ENCODE results near the gene GHRH.

Gene GHRH

DNA sequence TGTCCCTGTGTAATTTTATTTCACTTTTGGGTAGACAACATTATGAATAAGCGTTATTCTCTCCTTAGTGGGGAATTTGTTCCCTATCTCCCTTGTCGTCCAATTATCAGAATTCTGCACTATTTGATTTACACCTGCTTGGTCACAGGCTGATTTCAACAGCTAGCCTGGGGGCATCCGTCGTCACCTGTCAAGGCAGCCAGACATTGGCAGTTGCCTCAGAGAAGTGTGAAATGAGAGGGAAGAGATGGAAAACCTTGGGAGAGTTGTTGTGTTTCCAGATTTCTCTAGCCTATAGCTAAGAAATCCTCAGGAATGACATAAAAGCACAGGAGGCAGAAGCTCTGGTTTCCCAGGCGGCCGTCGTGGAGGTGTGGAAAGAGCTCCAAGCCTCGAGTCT, 891 bp upstream of the GHRH start:
- DNase-seq (ENCODE audit: low spot score): no peak

DNA sequence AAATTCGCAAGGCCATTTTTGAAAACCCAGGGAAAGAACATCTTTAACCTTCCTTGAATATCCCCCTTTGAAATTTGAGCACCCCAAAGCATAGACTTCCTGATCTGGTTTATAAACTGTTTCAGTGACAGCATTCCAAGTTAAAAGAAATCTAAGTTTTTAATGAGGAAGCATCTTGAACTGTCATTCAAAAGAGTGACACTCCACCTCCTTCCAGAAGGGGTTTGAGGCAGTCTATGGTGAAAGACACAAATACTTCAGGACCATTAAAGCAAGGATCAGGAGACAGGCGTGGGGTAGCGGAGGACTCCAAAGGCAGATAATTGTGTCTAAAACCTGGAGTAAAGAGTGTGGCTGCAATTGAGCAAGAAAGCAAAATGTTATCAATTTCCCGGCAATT, 691 bp downstream of the GHRH start:
- DNase-seq (ENCODE audit: low spot score): no peak

DNA sequence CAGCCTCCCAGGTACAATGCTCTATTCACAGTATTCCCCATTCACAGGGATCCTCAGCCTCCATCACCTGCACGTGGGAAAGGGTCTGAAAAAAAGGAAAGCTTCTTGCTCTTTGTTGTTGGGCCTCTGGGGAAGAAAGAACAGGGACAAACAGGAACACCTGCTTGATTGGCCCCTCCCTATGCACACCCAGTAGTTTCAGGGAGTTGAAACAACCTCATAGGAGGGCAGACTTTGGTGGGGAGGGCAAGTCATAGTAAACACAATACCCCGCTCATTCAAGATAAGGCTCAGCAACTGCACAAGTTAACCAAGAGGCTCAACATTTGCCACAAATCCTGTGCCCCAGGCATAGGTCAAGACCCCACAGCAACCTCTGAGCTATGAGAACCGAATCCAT, 1.7 kb downstream of the GHRH start:
- no peak for DNase-seq (ENCODE audit: low spot score)

DNA sequence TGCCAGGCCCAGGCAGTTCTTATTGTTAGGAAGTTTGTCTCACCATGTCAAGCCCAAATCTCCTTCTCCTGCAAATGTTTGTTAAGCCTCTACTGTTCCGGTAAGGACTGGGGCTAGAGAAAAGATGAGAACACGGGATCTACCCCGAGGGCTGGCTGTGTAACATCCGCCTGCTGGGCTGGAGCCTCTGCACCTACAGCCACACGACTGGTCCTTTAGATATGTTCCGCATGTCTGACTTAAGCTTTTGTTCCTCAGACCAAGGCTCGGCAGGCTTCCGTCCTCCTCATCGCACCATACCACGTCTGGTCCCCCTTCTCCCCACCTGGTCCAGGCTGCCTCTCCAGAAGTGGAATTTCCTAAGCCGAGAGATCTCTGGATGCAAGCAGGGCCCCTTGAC, 2.6 kb downstream of the GHRH start:
- DNase-seq (ENCODE audit: low spot score): no peak

DNA sequence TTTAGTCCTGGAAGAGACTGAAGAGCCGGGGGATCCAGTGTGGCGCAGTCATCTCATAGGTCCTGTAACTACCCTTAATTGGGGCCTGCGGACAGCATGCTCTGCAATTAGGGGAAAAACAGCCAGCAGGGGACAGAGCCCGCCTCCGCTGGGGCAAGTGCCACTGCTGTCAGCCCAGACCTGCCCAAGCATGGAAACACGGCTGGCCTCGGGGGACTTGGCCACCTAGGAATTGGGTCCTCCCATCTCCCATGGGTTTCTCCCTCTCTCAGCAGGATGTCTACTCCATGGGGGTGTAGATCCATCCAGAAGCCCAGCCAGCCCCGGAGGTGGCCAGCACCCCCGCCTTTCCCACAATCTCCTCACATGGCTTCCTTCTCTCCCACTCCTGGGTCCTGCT, 3.6 kb downstream of the GHRH start:
- no peak for DNase-seq (ENCODE audit: low spot score)

DNA sequence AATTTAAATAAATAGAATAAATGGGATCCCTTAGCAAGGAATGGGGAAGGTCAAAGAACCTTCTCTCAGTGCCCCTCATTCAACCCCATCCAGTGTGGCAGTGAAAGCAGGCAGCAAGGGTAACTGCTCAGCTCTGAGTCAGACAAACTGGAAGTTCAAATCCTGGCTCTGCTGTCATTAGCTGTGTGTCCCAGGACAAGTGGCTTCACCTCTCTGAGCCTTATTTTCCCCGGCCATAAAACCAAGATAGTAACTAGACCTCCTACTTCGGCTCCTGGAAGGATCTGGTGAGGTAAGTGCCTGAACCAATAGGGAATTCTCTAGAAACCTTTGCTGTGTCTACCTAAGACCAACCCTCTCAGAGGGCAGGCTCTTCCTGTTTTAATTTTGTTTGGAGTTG, 4.1 kb downstream of the GHRH start:
- no peak for DNase-seq (ENCODE audit: low spot score)

DNA sequence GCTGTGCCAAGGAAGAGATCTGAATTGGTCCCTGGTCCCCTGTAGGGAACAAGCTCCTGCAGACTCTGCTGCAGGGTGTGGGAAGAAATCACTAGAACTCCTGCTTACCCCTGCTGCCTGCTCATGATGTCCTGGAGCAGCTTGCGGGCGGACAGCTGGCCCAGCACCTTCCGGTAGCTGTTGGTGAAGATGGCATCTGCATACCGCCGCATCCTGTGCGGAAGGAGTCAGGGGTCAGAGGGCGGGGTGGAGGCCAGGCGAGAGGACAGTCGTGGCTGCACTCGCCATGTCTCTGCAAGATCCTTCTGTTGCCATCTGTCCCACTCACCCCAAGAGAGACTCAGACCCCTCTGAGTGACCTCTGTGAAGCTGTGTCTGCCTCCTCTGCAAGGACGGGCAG, 5.3 kb downstream of the GHRH start:
- DNase-seq (ENCODE audit: low spot score): no peak

DNA sequence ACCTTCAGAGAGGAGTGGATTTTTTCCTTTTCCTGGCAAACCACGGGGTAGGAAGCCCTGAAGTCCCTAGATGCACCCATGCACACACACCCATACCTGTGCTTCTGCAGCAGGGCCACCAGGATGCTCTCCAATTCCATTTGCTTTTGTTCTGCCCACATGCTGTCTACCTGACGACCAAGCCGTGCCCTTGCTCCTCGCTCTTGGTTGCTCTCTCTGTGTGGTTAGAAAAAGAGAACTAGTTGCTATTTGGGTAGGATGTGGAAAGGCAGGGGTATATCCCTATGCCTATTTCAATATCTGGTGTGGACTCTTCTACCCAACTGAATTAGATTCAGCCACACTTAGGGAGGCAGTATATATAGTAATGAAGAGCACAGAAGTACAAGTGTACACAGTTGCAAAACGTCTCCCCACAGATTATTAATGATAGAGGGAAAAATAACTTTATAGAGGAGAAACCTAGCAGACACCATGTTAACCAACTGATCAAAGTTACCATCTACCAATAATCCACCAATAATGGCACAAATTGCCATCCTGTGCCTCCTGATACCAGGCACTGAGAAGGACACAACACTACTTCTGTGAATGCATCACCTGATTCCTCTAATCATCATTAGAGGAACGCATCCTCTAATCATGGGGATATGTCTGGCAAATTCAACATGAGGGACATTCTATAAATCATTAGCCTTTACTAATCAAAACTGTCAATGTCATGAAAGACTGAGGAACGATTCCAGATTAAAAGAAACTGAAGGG, 7.3 kb downstream of the GHRH start:
- no peak for DNase-seq (ENCODE audit: low spot score)

DNA sequence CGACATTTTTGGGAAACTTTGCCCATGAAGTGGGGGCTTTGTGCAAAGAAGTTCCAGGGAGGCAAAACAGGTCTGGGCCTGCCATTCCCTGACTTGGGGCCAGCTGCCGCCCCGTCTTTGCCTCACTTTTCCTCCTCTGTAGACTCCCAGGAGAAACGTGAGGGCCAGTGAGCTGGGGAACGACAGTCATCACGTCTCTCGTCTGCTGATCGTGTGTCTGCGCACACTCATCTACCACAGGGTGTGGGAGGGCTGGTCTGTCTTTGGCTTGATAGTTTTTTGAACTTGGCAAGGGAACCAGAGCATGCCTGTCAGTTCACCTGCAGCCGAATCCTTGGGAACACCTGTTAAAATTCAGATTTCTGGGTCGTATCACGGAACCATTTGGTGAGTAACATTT, 8.5 kb downstream of the GHRH start:
- DNase-seq (ENCODE audit: low spot score): no peak

DNA sequence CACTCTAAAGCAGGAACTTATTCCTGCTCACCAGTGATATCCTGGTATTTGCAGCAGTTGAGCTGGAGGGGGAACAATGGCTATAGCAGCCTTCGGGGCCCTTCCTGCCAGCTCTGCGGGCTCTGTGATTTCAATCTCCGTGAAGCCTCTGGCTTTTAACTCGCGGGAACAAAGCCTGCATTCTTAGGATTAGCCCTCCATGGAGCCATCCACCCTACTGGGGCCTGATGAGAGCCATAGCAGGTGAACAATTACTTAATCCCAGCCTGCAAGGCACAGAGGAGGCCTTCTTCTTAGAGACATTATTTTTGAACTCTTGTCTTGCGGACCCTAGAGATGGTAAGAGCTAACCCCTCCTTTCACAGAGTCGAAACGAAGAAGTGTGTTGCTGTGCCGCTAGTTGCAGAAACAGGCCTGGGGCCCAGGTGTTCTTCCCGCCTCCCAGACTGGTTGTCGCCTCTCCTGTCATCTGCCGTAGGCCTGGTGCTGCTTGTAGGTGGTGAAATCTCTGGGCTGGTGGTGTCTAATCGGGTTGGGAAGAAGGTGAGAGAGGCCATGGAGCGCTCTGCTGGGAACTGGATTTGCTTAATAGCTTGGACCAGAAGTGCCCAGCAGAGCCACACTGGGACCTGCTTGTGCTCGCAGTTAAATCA, 9.7 kb downstream of the GHRH start:
- no peak for DNase-seq (ENCODE audit: low spot score)

DNA sequence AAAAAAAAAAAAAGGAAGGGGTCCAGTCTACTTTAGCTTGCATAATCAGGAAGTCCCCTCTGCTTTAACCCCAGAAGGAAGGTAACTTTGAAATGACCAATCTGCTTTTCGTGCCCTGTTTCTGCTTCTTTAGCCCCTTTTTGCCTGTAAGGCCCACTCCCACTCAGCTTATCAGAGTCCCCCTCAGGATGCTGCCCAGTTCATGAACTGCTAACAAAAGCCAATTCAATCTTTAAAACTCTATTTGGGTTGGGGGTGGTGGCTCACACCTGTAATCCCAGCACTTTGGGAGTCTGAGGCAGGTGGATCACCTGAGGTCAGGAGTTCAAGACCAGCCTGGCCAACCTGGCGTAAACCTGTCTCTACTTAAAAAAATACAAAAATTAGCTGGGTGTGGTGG, 12.3 kb downstream of the GHRH start:
- DNase-seq (ENCODE audit: low spot score): no peak

DNA sequence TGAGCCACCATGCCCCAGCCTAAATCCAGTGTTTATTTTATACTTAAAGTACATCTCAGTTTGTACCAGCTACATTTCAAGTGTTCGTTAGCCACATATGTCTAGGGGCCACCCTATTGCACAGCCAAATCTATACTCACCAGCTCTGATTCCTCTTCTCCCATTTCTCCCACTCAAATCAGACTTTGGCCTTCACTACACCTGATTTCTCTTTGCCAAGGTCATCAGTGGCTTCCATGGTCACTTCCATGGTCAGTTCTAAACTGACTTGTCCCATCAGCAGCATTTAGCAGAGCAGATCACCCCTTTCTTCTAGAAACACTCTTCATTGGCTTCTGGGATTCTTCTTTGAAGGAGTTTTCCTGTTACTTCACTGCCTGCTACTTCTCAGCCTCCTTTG, 14.1 kb downstream of the GHRH start:
- no peak for DNase-seq (ENCODE audit: low spot score)

DNA sequence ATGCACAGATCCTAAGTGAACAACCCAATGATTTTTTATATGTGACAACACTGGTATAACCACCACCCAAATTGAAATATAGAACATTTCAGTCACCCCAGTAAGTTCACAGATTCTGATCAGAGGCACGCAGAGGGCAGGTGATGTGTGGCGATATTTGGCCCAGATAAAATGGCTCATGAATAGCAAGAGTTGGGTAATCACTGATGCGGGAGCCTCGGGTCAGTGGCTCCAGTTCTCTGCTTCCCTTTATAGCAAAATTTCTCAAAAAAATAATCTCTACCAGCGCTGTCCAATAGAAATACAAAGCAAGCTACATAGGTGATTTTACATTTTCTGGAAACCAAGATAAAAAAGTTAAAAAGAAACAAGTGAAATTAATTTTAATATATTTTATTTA, 14.9 kb downstream of the GHRH start:
- DNase-seq (ENCODE audit: low spot score): no peak

DNA sequence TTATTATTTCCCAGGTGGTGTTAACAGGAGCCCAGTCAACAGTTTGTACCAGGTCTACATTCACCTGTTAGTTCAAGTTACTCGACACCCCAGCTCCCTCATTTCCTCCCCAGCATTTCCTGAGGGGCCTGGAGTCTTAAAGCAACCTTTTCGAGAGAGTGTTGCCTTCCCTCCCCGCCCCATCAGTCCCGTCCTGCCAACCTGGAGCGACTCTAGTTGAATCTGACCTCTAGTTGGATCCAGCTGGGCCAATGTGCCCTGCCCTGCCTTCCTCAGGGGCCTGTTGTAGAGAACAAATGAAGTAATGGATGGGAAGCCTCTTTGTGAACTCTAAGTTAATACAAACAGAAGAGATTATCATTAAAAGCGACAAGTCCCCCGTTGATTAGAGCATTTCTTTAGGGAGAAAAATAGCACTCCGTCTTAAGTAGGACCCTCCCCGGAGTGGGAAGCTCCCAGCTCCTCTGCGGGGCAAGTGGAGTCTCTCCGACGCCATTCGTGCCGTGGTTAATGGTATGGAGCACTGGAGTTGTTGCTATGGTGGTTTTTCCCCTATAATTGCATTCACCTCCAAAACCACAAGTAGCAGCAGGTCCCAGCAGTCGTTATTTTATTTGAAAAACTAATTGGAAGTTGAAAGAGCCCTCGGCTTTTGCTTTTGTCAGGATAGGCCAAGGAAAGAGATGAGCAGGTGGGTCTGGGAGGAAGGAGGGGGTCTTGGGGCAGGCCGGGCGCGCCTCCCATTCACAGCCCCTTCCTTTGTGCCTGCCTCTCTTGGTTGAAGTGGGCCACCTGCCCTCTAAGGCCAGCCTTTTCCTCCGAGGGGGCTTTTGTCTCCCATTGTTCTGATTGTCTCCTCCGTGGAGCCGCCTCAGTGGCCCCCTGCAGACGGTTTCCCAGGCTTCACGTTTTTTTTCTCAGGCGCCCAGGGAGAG, 16.1 kb downstream of the GHRH start:
- DNase-seq (ENCODE audit: low spot score): no peak

DNA sequence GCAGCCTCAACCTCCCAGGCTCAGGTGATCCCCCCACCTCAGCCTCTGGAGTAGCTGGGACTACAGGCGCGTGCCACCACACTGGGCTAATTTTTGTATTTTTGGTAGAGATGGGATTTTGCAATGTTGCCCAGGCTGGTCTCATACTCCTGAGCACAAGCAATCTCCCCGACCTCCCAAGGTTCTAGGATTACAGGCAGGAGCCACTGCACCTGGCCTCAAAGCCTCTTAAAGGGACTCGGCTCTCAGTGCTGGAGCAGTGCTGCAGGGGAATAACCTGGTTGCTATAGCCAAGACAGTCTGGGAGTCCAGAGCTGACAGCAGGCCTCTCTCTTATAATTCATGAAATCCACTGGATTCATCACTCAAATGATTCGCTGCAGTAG, 17.0 kb downstream of the GHRH start:
- DNase-seq (ENCODE audit: low spot score): no peak

DNA sequence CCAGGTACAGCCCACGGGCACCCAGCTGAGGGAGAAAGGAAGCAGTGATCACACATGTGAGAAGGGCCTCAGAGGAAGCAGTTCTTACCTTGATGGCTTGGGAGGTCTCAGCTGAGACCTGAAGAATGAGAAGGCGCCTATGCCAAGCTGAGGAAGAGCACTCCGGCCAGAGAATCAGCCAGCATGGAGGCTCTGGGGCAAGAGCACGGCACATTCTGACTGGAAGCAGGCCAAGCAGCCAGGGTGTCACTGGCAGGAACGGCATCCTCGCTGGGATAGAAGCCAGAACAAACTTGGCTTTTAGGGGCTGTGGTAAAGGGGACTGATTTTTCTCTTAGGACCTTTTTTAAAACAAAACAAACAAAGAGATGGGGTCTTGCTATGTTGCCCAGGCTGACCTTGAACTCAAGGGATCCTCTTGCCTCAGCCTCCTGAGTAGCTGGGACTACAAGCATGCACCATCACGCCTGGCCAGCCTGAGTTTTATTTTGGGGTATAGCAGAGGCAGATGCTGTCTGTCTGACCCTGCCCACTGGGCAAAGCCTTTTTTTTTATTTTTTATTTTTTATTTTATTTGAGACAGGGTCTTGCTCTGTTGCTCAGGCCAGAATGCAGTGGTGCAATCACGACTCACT, 17.6 kb downstream of the GHRH start:
- no peak for DNase-seq (ENCODE audit: low spot score)

DNA sequence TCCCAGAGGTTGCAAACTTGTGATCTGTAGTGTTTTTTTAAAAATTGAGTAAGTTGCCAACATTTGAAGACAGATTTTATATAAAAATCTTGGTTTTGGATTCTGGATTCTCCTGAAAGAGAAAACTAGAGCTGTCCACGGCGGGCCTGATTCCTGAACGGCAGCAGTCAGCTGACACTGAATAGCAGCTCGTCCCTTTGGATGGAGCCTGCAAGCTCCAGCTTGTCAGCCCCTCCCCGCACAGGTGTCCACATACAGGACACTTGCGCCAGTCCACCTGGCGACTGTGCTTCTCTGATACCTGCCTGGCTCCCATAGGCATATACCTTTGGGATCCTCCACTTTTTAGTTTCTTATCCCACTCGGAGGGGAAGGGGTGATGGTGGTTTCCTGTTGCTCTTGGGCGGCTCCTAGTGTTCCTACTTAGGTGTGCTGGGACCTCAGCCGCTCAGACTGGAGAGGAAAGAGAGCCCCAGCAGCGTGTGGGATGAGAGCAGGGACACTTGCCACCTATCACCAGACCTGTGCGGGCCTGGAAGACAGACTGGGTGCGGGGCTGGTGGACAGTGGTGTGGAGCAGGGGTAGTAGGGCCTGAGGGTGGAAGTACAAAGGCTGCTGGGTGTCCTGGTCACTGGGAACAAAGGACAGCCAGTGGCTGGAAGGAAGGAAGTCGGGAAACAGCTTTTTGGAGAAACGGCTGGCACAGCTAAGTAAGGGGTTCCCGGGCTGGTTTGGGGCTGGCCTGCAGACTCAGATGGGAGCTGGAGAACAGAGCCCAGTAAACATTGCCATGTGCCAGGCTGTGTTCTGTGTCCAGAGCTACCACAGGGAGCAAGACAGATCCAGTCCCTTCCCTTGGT, 18.3 kb downstream of the GHRH start:
- DNase-seq (ENCODE audit: low spot score): no peak

DNA sequence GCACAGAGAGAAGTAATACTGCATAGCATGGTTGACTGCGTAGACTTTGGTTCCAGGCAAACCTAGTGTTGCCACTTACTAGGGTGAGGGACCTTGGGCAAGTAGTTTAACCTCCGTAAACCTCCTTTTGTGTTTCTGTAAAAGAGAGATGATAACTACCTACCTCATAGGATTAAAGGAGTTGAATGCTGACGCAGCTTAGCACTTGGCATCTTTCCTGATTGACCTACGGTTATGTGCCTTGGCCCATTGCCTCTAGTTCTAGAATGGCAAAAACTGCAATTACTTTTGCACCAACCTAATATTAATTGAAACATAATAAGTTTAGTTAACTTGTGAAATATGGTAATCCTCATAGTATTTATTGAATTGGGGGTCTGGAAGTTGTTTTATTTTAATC, 19.1 kb downstream of the GHRH start:
- no peak for DNase-seq (ENCODE audit: low spot score)

DNA sequence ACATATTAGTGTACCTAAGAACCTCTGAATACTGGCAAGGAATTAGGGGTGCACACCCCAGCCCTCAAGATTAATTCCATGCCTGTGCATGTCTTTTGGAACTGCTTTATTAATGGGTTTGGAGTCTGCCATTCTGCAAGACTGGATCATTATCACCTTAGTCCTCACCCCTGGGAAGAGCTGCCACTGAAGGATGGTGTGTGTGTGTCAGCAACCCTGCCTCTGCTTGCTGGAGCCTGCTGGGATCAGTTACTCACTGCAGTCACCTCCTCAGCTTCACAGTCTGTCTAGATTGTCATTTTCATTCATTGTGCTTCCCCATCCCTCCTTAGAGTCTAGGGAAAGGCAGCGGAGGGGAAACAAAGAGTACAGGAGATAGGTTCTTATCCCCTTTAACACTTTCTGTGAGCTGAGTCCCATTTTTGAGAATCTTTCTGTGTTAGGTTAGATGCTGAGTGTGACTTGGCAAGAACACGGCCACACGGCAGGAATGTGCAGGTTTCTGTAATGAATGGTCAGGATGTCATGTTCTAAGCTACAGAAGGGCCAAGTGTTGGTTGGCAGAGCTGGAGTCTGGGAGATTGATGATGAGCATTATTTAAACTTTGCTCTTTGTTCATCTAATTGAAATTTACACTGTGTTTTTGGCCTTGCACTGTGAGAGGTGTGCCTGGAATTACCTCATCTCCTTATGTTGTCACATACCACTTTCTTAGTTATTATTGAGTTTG, 21.1 kb downstream of the GHRH start:
- DNase-seq (ENCODE audit: low spot score): no peak

DNA sequence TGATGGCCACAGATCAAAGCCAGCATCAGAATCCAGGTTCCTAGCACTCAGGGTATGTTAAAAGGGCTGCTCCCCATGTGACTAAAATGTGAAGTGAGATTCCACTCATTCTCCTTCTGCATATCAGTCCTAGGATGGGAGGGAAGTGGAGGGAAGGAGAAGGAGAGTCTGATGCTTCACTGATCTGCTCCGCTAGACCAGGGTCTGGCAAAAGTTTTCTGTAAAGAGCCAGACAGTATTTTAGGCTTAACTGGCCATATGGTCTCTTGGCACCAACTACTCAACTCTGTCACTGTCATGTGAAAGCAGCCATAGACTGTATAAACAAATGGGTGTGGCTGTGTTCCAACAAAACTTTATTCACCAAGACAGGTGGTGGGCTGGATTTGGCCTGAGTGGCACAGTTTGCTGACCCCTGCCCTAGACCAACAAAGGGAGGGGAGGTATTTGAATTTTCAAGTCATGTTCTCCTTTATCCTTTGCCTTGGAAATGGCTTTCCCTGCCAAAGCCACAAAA, 22.6 kb downstream of the GHRH start:
- no peak for DNase-seq (ENCODE audit: low spot score)

DNA sequence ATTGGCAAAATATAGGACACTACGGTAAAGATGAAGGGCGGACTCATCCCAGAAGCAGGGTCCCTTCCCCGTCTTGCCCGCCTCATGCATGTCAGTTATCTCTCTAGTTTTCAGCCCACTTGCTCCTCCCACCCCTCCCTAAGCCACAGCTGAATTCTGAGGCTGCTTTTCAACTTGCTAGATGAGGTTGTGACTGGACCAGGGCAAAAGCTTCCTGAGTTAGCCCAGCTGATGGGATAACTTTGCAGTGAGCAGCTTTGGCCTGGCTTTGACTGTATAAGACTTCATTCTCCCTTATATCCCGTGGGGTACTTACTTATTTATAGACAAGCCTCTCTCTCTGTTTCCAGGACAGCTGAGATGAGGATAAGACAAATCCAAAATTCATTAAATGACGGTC, 23.2 kb downstream of the GHRH start:
- DNase-seq (ENCODE audit: low spot score): no peak

Measured in hepatic stellate cell (primary cell).